GM12878 (cell line): ENCODE results near the gene ANGPTL2. TPM values are rescaled to one million over a fixed set of nuclear protein-coding genes. Genes with fewer than 3 reads are reported as not detected.

Source experiments
- BRCA1 ChIP-seq: IDR thresholded peaks from 2 replicates; pipeline ENCODE4 v1.6.1; 2011; ENCODE audit warnings: low read depth, low read length, improper control_type of control experiment
- DPF2 ChIP-seq: fragments of 450-650 bp; IDR thresholded peaks from 2 replicates; pipeline ENCODE4 v1.6.1; 2017; ENCODE audit warnings: mild to moderate bottlenecking
- NFYA ChIP-seq: IDR thresholded peaks from 2 replicates; pipeline ENCODE4 v1.6.1; 2011; ENCODE audit warnings: low read depth, mild to moderate bottlenecking, low read length, improper control_type of control experiment, borderline replicate concordance
- ZZZ3 ChIP-seq: IDR thresholded peaks from 2 replicates; pipeline ENCODE4 v1.6.1; 2011; ENCODE audit warnings: low read depth; ENCODE audit not compliant: control insufficient read depth, insufficient read length
- polyA plus RNA-seq, 11 experiments: library from polyadenylated mRNA; depleted of rRNA in 4 of 11; unstranded in 6 of 11; stranded (reverse) in 5 of 11; fragments of >200 nt; fragmentation: Nextera tagmentation in 4 of 11; fragmentation: Illumina TruSeq in 1 of 11; extraction: Ambion mirVana in 4 of 11; extraction: Trizol in 1 of 11; gene quantifications; 1 replicate in 1 of 11; 2 replicates in 10 of 11; pipeline versions ENCODE4 v1.2.1 to v1.2.3, GENCODE V29; 2011 to 2016; ENCODE audit warnings: inconsistent platforms in 2 of 11, missing spikeins in 2 of 11, low read depth in 1 of 11
- total RNA-seq, 4 experiments: library from RNA; depleted of rRNA in 3 of 4; stranded (reverse); fragments of >200 nt in 3 of 4; fragmentation: Illumina TruSeq in 1 of 4; extraction: Trizol in 1 of 4; gene quantifications; 2 replicates each; pipeline versions ENCODE4 v1.2.1 to v1.2.3, GENCODE V29; 2013 to 2021
- TF ChIP-seq, protein P1 (sequence below): IDR thresholded peaks from 2 replicates; pipeline ENCODE4 v1.6.1; 2012; ENCODE audit warnings: mild to moderate bottlenecking, low read depth, low read length
- TF ChIP-seq, protein P2 (sequence below): fragments of 450-650 bp; formaldehyde crosslinking; IDR thresholded peaks from 2 replicates; pipeline ENCODE4 v1.4.0; 2020; ENCODE audit warnings: mild to moderate bottlenecking, moderate library complexity

Gene ANGPTL2
- total and polyA plus RNA-seq, 10 of the 15 experiments (the other 5 are each of a cell fraction or from before 2014, with no cell fraction given) = 0.13 to 2.6 (median 0.82) TPM; not detected in 1

DNA sequence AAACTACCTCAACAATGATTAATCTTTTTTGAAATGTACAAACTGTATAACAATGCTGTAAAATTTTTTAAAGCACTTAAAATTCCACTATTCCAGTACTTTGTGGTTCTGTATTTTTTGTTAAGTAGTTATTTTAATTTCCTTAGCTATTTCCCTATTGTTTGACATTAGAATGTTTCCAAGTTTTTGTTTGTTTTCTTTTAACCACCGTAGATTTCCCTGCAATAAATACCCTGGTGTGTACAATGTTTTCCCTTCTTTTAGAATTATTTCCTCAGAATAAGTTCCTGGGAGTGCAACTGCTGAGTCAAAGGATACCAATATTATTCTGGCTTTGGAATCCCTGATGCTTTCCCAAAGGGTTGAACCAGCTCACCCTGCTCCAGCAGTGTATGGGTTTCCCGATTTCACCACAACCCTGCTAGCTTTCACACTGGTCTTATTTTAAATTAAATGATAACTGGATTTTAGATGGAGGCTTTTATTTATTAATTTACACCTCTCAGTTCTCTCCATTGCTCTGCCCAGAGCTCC lies 20.6 kb upstream of the ANGPTL2 start (continued):
- TF ChIP-seq, protein P1, sequence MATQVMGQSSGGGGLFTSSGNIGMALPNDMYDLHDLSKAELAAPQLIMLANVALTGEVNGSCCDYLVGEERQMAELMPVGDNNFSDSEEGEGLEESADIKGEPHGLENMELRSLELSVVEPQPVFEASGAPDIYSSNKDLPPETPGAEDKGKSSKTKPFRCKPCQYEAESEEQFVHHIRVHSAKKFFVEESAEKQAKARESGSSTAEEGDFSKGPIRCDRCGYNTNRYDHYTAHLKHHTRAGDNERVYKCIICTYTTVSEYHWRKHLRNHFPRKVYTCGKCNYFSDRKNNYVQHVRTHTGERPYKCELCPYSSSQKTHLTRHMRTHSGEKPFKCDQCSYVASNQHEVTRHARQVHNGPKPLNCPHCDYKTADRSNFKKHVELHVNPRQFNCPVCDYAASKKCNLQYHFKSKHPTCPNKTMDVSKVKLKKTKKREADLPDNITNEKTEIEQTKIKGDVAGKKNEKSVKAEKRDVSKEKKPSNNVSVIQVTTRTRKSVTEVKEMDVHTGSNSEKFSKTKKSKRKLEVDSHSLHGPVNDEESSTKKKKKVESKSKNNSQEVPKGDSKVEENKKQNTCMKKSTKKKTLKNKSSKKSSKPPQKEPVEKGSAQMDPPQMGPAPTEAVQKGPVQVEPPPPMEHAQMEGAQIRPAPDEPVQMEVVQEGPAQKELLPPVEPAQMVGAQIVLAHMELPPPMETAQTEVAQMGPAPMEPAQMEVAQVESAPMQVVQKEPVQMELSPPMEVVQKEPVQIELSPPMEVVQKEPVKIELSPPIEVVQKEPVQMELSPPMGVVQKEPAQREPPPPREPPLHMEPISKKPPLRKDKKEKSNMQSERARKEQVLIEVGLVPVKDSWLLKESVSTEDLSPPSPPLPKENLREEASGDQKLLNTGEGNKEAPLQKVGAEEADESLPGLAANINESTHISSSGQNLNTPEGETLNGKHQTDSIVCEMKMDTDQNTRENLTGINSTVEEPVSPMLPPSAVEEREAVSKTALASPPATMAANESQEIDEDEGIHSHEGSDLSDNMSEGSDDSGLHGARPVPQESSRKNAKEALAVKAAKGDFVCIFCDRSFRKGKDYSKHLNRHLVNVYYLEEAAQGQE = no peak
- TF ChIP-seq NFYA (no peak), BRCA1 (no peak), DPF2 (no peak), ZZZ3 (no peak)
- TF ChIP-seq, protein P2, sequence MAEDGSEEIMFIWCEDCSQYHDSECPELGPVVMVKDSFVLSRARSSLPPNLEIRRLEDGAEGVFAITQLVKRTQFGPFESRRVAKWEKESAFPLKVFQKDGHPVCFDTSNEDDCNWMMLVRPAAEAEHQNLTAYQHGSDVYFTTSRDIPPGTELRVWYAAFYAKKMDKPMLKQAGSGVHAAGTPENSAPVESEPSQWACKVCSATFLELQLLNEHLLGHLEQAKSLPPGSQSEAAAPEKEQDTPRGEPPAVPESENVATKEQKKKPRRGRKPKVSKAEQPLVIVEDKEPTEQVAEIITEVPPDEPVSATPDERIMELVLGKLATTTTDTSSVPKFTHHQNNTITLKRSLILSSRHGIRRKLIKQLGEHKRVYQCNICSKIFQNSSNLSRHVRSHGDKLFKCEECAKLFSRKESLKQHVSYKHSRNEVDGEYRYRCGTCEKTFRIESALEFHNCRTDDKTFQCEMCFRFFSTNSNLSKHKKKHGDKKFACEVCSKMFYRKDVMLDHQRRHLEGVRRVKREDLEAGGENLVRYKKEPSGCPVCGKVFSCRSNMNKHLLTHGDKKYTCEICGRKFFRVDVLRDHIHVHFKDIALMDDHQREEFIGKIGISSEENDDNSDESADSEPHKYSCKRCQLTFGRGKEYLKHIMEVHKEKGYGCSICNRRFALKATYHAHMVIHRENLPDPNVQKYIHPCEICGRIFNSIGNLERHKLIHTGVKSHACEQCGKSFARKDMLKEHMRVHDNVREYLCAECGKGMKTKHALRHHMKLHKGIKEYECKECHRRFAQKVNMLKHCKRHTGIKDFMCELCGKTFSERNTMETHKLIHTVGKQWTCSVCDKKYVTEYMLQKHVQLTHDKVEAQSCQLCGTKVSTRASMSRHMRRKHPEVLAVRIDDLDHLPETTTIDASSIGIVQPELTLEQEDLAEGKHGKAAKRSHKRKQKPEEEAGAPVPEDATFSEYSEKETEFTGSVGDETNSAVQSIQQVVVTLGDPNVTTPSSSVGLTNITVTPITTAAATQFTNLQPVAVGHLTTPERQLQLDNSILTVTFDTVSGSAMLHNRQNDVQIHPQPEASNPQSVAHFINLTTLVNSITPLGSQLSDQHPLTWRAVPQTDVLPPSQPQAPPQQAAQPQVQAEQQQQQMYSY (CRISPR knock-in tag) = no peak
